GM12872 (cell line): Measurements from ENCODE around the gene OPCML.

Experiments
- TF ChIP-seq, protein P1 (sequence below): IDR thresholded peaks from 3 replicates; pipeline ENCODE4 v1.5.1; 2011; ENCODE audit warnings: low read depth, mild to moderate bottlenecking, low read length, moderate library complexity; ENCODE audit not compliant: insufficient read depth

OPCML gene

DNA sequence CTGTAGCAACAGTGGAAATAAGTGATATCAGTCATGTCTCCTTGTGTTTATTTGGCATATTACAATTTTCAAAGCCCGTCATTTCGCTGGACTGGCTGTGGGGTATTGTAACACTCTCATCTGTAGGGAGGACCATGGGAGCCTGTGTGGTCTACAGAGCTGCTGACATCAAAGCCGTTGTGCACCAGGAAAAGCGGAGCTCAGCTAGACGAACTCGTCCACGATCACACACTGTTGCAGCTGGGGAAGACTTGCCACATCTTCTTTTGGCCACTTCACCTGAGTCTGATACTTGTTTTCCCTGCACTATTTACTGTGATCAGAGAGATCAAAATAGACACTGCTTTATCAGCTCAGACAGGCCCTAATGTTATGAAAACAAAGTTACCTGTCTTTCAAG is 741.3 kb downstream of the OPCML start:
- TF ChIP-seq, protein P1, sequence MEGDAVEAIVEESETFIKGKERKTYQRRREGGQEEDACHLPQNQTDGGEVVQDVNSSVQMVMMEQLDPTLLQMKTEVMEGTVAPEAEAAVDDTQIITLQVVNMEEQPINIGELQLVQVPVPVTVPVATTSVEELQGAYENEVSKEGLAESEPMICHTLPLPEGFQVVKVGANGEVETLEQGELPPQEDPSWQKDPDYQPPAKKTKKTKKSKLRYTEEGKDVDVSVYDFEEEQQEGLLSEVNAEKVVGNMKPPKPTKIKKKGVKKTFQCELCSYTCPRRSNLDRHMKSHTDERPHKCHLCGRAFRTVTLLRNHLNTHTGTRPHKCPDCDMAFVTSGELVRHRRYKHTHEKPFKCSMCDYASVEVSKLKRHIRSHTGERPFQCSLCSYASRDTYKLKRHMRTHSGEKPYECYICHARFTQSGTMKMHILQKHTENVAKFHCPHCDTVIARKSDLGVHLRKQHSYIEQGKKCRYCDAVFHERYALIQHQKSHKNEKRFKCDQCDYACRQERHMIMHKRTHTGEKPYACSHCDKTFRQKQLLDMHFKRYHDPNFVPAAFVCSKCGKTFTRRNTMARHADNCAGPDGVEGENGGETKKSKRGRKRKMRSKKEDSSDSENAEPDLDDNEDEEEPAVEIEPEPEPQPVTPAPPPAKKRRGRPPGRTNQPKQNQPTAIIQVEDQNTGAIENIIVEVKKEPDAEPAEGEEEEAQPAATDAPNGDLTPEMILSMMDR, result no peak

DNA sequence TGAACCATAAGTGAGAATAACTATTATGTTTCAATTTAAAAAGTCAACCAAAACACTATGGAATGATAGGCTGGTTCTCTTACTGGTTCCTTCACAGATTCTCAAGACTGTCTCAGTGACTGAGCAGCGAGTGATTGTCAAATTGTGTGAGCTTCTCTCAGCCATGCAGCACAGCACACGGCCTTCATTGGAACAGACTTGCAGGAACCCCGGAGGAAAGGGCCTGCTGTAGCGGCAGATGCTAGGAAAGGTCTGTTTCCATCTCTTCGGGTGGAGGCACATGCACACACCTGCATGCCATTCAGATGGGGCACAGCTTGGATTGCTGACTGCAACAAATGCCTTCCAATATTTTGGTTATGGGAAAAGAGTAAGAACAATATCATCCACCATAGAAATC is 741.8 kb downstream of the OPCML start:
- TF ChIP-seq, protein P1, result no peak

DNA sequence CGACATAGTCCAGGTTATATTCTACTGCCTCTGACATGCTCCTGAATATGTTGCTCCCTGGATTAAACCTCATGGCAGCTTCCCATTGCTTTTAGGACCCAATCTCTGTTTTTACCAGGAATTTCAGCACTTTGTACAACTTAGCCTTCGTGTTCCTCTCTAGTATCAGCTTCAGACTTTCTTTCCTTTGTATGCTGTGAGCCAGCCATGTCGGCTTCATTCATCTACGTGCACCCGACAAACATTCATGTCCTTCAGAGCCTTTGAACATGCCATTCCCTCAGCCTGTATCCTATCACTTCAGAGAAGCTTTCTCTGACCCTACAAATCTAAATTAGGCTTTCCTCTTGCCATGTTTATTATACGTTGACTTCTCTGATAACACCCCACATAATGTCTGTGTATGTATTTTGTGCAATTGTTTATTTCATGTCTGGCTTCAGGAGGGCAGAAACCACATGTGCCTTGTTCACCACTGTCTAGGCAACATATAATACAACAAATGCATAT is 743.4 kb downstream of the OPCML start:
- TF ChIP-seq, protein P1, result no peak

DNA sequence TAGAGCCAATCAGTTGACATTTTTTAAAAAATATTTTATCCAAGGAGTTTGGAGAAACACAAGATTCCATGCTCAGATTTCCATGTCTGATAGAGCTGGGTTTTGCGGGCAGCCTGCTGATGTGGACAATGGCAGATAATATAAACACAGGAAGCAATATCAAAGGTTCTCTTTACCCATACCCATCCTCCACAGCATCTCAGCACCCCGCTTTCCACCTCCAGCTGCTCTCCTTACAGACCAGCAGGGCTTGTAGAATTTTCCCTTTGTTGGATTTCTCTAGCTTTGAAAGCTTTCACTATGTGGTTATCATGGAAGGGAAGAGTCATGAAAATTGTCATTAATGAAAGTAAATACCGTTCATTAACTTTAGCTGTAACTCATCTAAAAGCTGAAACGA is 746.4 kb downstream of the OPCML start:
- TF ChIP-seq, protein P1, result no peak

DNA sequence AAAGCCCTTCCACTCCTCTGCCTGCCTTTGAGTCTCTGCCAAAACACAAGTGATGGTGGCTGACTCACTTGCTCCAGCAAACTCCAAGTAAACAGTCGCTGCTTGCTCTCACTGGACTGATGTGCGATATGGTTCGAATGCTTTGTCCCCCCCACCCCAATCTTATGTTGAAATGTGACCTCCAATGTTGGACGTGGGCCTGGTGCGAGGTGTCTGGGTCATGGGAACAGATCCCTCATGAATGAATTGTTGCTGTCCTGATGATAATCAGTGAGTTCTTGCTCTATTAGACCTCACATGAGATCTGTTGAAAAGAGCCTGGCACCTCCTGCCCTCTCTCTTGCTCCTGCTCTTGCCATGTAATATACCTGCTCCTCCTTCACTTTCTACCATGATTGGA is 747.9 kb downstream of the OPCML start:
- TF ChIP-seq, protein P1, result no peak

DNA sequence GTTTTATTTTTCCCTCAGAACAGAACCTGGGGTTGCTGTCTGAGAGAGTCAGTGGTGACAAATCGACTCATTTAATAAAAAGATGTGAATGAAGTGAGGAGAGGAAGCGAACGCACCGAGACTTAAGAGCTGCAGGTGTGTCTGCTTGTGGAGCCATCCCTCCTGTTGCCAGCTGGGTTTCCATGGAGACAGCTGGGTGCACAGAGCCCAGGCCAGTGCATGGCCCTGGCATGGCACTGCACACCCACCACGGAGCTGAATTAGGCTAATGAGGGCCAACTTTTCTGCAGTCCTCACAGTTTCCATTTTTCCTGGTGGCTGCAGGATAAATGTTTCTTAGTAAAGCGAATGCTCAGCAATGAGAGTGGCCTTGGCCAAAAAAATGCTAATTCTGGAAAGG is 750.2 kb downstream of the OPCML start:
- TF ChIP-seq, protein P1, result no peak

DNA sequence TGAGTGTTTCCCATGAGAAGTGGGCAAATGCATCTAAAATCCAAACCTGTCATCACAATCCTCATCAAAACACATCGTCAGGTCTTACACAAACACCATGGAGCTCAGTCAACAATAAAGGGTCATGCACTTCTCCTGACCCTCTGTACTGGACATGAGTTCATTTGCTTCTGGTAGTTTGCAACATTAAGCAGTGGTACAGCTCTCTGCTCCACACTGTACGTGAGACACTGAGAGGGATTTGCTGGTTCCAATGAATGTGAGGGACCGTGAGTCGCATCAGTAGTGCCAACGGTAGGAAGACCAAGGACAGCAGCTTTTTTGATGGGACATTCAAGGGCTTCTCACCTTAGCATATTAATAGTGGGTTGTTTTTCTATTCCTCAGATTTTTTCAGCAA is 752.3 kb downstream of the OPCML start:
- TF ChIP-seq, protein P1, result no peak
